Midbrain (tissue), 1 donor: ENCODE results near the gene CTNND1.
A peak's percentile ranks its signal among the peaks of the same experiment; 100 is the strongest.

Experiments
- DNase-seq: peaks from one replicate; lab custom pipeline; 2025; lab: John Stamatoyannopoulos, UW

Gene CTNND1

GRCh38 chr11:57762235-57762861 lies 746 bp downstream of the CTNND1 start:
- DNase-seq, result no peak

- peak; percentile 29 for DNase-seq
Measured at GRCh38 chr11:57763568-57763967, 2.0 kb downstream of the CTNND1 start.

GRCh38 chr11:57764021-57764420 lies 2.4 kb downstream of the CTNND1 start:
- no peak for DNase-seq

GRCh38 chr11:57764566-57764965 lies 3.0 kb downstream of the CTNND1 start:
- no peak for DNase-seq

GRCh38 chr11:57764972-57765371 lies 3.4 kb downstream of the CTNND1 start:
- no peak for DNase-seq

GRCh38 chr11:57770793-57771192 lies 9.2 kb downstream of the CTNND1 start:
- DNase-seq, result no peak

GRCh38 chr11:57771365-57771764 lies 9.8 kb downstream of the CTNND1 start:
- DNase-seq, result no peak

GRCh38 chr11:57772562-57772961 lies 11.0 kb downstream of the CTNND1 start:
- no peak for DNase-seq

GRCh38 chr11:57773026-57773598 lies 11.5 kb downstream of the CTNND1 start:
- no peak for DNase-seq

GRCh38 chr11:57775491-57775890 lies 13.9 kb downstream of the CTNND1 start:
- DNase-seq, result no peak

- DNase-seq, result no peak
Measured at GRCh38 chr11:57776031-57776521, 14.5 kb downstream of the CTNND1 start.

GRCh38 chr11:57776577-57777210 lies 15.1 kb downstream of the CTNND1 start:
- no peak for DNase-seq

- DNase-seq, result no peak
Measured at GRCh38 chr11:57777969-57778317, 16.3 kb downstream of the CTNND1 start.

GRCh38 chr11:57778318-57779037 lies 16.9 kb downstream of the CTNND1 start:
- DNase-seq, result peak; percentile 78

- DNase-seq, result peak; percentile 70
Measured at GRCh38 chr11:57779276-57779675, 17.7 kb downstream of the CTNND1 start.

- no peak for DNase-seq
Measured at GRCh38 chr11:57781529-57781943, 19.9 kb downstream of the CTNND1 start.

GRCh38 chr11:57785072-57785471 lies 23.5 kb downstream of the CTNND1 start:
- no peak for DNase-seq

- DNase-seq, result no peak
Measured at GRCh38 chr11:57786436-57786835, 24.8 kb downstream of the CTNND1 start.

- DNase-seq, result no peak
Measured at GRCh38 chr11:57787006-57787604, 25.5 kb downstream of the CTNND1 start.

- DNase-seq, result no peak
Measured at GRCh38 chr11:57787920-57788702, 26.5 kb downstream of the CTNND1 start.

GRCh38 chr11:57788703-57789088 lies 27.1 kb downstream of the CTNND1 start:
- no peak for DNase-seq
